ENCODE data around the gene CDK1.
"Not testable (repeated sequence)": the region's sequence is repeated elsewhere in the genome, so short reads cannot be mapped to it uniquely, and the experiment has no call there.

Gene CDK1

GRCh38 chr10:60817398-60817805 lies 39.1 kb downstream of the CDK1 start:
- no peak for DNase-seq

- DNase-seq = no peak
Observed at GRCh38 chr10:60818134-60818770, 40.0 kb downstream of the CDK1 start.

- DNase-seq = no peak
Observed at GRCh38 chr10:60819271-60819670, 41.0 kb downstream of the CDK1 start.

GRCh38 chr10:60820093-60820754 lies 41.9 kb downstream of the CDK1 start:
- no peak for DNase-seq

- DNase-seq = no peak
Observed at GRCh38 chr10:60821656-60822055, 43.4 kb downstream of the CDK1 start.

GRCh38 chr10:60822809-60823208 lies 44.5 kb downstream of the CDK1 start:
- DNase-seq = no peak

GRCh38 chr10:60823324-60823723 lies 45.0 kb downstream of the CDK1 start:
- DNase-seq = no peak

GRCh38 chr10:60825520-60825919 lies 47.2 kb downstream of the CDK1 start:
- no peak for DNase-seq

GRCh38 chr10:60827791-60828488 lies 49.7 kb downstream of the CDK1 start:
- DNase-seq = no peak

GRCh38 chr10:60828489-60828852 lies 50.2 kb downstream of the CDK1 start:
- DNase-seq = no peak

GRCh38 chr10:60832136-60832535 lies 53.9 kb downstream of the CDK1 start:
- not testable (repeated sequence) for DNase-seq

- no peak for DNase-seq
Observed at GRCh38 chr10:60834401-60834800, 56.1 kb downstream of the CDK1 start.

GRCh38 chr10:60835049-60835448 lies 56.8 kb downstream of the CDK1 start:
- no peak for DNase-seq

GRCh38 chr10:60841227-60841626 lies 62.9 kb downstream of the CDK1 start:
- not testable (repeated sequence) for DNase-seq

GRCh38 chr10:60842694-60843093 lies 64.4 kb downstream of the CDK1 start:
- DNase-seq = no peak
